HG03571 (cell line): ENCODE data around the gene METTL8.

ENCODE experiments used
- ATAC-seq: cut with Tn5 transposase; IDR thresholded peaks from one replicate; pipeline ENCODE4 v1.9.1; 2021; ENCODE audit not compliant: unreplicated experiment

The METTL8 gene, protein sequence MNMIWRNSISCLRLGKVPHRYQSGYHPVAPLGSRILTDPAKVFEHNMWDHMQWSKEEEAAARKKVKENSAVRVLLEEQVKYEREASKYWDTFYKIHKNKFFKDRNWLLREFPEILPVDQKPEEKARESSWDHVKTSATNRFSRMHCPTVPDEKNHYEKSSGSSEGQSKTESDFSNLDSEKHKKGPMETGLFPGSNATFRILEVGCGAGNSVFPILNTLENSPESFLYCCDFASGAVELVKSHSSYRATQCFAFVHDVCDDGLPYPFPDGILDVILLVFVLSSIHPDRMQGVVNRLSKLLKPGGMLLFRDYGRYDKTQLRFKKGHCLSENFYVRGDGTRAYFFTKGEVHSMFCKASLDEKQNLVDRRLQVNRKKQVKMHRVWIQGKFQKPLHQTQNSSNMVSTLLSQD

DNA sequence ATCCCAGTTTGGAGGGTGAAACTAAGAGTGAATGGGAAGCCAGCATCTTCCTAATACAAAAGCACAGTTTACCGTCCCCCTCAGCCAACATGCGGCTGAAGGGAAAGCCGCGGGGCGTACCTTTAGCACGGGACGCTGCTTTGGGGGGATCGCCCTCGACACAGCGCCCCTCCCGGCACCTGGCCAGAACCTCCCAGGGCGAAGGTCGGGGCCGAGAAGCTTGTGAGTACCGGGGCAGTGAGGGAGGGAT is at the start of gene METTL8:
Gene METTL8 (minus strand): TSS at position 228 of the 250 bp plus-strand sequence. CDS start 41,805 bp downstream, outside the sequence.
- ATAC-seq, result no peak

- no peak for ATAC-seq
Measured at GRCh38 chr2:171482877-171483276, 49.1 kb upstream of the METTL8 start.

DNA sequence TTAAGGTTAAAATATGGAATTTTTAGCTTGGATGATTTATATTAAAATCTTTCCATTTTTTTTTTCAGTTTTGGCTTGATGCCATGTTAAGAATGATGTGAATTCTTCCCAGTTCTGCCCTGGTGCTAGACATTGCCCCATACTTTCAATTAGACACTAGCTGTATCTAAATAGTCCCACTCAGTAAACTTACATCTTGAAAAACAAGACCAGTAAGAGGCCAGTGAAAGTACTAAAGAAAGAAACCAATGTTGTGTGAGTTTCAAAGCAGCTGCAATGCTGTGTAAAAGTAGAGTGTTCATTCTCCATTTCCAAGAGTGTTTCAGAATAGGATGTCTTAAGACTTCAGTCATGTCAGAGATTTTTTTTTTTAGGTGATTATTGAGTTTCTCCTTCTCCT is 48.5 kb upstream of the METTL8 start:
- ATAC-seq, result no peak

- no peak for ATAC-seq
Measured at GRCh38 chr2:171480908-171481307, 47.1 kb upstream of the METTL8 start.

DNA sequence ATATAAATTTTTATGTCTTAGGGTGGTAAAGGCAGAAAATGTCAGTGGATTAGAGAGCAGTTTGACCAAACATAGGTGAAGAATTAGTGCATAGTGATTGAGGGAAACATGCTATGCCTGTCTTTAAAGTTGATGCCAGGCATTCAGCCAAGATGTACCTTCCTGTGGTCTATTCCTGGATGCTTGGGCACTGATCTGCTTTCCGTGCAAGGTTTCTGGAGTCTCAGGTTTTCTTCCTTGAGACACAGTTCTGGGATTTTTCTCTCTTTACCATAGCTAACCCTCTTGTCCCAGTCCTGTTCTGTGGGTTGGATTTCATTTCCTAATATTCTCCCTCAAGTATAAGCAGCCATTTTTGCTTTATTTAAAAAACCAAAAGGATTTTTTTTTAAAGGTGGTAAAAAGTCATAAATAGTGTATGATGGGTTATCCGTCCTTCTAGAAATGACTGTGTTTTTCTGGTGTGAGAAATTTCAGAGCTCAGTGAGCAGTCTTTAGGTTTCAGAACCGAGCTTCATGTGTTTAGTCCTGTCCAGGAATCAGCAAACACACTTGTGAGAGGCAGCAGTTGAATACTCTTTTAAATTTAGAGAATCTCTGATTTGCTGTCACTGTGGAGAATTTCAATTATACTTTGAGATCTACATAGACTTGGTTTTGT is 45.5 kb upstream of the METTL8 start:
- no peak for ATAC-seq

- no peak for ATAC-seq
Measured at GRCh38 chr2:171478345-171478744, 44.6 kb upstream of the METTL8 start.

GRCh38 chr2:171475979-171476378 is 42.2 kb upstream of the METTL8 start:
- ATAC-seq, result no peak

- no peak for ATAC-seq
Measured at GRCh38 chr2:171470129-171470528, 36.3 kb upstream of the METTL8 start.

DNA sequence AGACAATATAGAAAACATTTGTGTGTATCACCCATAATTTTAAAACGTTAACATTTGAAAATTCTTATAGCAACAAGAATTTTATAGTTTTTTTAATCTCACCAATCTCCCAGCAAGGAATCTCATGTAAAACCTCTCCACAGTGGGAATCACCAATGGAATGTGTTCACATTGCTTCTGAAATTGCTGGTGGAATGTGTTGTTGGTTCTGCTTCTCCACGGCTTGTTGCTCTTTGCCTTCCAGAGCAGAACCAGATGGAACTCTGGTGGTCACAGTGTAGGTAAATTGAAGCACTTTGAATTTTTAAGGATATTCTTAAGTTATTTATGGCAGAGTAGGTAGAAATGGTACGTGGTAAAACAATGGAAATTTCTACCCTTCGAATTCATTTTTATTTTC is 35.4 kb upstream of the METTL8 start:
- ATAC-seq, result no peak

DNA sequence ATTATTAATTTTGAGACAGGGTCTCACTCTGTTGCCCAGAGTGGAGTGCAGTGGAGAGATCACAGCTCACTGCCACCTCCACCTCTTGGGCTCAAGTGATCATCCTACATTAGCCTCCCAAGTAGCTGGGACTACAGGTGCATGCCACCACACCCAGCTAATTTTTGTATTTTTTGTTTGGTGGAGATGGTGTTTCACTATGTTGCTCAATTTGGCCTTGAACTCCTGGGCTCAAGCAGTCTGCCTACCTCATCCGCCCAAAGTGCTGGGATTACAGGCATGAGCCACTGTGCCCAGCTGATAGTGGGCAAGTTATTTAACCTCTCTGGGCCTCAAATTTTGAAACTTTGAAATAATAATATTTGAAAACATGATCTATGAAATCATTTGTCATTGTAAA is 26.7 kb upstream of the METTL8 start:
- ATAC-seq, result no peak

- ATAC-seq, result no peak
Measured at GRCh38 chr2:171459498-171459897, 25.7 kb upstream of the METTL8 start.

GRCh38 chr2:171452773-171453172 is 19.0 kb upstream of the METTL8 start:
- no peak for ATAC-seq

GRCh38 chr2:171451074-171451473 is 17.3 kb upstream of the METTL8 start:
- no peak for ATAC-seq

- no peak for ATAC-seq
Measured at GRCh38 chr2:171447675-171448074, 13.9 kb upstream of the METTL8 start.

- no peak for ATAC-seq
Measured at GRCh38 chr2:171441470-171441869, 7.7 kb upstream of the METTL8 start.

GRCh38 chr2:171436307-171436706 is 2.5 kb upstream of the METTL8 start:
- no peak for ATAC-seq

DNA sequence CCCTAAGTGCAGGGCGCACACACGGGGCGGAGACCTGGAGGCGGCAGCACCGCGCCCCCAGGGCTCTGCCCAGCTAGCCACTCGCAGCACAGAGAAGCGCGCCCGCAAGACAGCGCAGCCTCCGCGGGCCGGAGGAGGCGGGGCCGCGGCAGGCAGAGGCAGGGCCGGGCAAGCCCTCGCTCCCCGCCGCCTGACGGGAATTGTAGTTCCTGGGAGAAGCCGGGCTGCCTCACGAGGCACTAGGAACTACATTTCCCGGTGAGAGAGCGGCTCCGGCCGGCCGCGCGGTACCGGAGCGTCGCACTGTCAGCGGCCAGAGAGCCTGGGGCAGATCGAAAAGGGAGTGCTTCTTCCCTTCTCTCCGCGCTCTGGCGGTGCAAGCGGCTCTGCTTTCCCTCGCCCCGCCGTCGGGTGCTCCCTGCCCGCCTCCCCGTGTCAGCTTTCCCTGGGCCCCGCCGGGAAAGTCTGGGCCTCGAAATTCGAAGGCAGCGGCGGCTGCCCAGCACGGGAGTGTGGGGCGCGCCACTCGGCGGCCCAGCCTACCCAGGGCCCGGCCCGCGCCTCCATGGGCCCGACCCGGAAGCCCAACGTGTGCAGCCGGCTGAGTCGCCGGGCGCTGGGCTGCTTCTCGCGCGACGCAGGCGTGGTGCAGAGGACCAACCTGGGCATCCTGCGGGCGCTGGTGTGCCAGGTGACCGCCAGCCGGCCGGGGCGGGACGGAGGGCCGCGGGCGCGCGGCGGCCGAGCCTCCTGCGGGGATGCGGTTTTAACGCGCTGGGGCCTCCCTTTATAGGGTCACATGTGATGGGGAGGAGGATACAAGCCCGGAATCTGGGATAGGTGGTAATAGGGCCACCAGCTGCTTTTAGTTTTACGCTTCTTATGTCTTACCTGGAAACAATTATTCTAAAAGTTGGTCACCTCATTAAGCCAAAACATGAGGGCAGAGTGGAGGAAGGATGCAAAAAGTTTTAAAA is 511 bp upstream of the METTL8 start, which contains the start of gene DCAF17:
Gene DCAF17 (plus strand): TSS at position 214 of the 977 bp plus-strand sequence. CDS start 352 bp downstream, at position 566.
- ATAC-seq, result peak; percentile 90

DNA sequence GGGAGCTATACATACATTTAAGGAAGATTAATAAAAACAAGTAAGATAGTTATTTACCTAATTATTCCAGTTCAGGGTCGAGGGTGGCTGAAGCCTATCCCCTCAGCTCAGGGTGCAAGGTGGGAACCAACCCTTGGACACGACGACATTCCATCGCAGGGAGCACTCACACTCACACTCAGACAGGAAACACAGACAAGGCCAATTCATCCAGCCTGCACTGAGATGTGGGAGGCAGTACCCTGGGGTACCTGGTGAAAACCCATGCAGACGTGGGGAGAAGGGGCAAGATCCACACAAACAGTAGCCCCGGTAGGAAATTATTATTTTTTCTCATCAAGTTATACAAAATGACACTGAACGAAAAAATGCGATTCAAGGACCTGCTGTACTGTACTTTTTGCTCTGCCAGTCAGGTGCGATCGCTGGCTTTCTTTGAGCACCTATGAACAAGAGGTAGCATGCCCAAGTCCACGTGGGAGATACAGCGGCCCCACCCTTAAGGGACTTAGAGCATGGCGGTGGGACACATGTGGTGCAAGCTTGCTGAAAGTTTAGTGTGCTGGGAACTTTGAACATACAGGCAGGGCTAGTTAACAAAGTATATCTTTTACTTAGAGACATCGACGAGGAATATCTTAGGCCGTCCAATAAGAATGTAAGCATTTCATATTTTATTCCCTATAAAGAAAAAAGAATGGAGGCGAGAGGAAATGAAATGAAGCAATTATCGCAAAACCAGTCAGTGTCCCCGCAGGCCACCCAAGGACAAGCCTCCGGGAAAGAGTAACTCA is 624 bp downstream of the METTL8 start:
- ATAC-seq, result no peak

GRCh38 chr2:171432206-171432968 is 1.4 kb downstream of the METTL8 start:
- ATAC-seq, result no peak

- no peak for ATAC-seq
Measured at GRCh38 chr2:171431677-171432167, 2.1 kb downstream of the METTL8 start.
